22Rv1 (cell line): ENCODE measurements around the gene NFATC3.

Experiments
- H3K27ac ChIP-seq: fragments of 450-650 bp; 2 replicates; pipeline ENCODE4 v1.5.1; 2017
- CTCF ChIP-seq: fragments of 450-650 bp; IDR thresholded peaks from 2 replicates; pipeline ENCODE4 v1.5.1; 2017; ENCODE audit warnings: mild to moderate bottlenecking
- ZFX ChIP-seq: fragments of 450-650 bp; IDR thresholded peaks from 2 replicates; pipeline ENCODE4 v1.6.1; 2017; ENCODE audit warnings: antibody characterized with exemption, borderline replicate concordance

NFATC3 gene

DNA sequence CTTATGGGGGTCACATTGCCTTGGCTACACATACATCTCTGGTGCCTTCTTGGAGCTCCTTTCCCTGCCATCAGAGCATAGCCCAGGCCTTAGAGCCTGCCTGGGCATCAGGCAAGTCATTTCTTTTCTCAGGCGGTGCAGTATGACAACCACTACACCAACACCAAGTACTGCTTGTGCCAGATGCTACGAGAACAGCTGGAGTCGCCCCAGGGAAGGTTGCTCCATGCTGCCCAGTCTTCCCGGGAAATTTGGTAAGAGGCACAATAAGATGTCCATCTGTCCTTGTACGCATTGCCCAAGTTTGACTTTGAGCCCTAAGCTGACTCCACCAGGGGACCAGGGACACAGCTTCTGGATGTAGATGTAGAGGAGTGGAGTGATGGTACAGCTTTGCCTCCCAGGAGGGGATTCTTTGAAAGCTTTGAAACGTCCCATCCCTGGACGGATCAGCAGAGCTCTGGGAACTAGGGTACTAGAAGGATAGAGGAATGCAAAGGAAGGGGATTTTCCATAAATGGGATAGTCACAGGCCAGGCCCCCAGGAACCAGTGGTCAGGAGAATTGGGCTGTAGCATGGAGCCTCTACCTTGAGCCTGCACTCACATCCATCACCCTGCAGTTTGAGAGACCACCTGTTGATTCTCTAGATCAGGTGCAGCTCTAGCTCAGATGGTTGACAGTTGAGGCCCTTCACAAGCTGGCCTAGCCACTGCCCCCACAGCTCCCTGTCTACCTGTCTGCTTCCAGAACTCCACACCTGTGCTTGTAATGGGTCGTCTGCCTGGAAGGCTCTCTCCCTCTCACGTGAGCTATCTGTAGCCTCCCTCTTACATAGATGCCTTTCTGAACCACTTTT lies 11.0 kb upstream of the NFATC3 start:
- TF ChIP-seq ZFX (no peak), CTCF (no peak)
- H3K27ac ChIP-seq: no peak overlapping the region

DNA sequence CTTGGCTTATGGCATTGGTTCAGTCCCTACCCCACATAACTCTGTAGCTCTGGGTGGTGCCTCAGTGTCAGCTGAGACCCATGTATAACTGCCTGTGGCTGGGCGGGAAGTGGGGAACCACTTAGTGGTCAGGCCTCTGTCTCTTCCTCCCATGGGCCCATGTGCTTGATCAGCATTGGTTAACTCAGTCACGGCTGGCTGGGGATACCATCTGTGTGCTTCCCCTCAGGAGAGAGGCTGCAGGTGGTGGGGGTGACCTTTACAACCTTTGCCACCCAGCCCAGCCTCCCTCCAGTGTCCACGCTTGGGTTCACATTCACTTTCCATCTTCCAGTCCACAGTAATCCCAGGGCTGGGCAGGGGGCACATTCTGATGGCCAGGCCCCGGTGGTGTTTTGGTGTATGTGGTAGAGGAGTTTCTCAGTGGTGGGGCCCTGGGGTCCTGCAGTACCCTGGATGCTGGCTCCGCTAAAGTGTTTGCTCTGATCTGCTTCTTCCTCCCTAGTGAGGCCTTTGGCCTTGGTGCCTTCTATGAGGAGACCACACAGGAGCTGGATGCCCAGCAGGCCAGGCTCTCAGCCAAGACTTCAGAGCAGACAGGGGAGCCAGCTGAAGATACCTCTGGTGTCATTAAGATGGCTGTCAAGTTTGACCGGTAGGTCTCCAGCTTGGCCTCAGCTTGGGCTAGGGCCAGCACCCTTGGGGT lies 10.2 kb upstream of the NFATC3 start:
- TF ChIP-seq ZFX (no peak), CTCF (no peak)
- H3K27ac ChIP-seq: no peak overlapping the region

GRCh38 chr16:68075980-68076379 lies 9.2 kb upstream of the NFATC3 start:
- H3K27ac ChIP-seq: no peak overlapping the region

DNA sequence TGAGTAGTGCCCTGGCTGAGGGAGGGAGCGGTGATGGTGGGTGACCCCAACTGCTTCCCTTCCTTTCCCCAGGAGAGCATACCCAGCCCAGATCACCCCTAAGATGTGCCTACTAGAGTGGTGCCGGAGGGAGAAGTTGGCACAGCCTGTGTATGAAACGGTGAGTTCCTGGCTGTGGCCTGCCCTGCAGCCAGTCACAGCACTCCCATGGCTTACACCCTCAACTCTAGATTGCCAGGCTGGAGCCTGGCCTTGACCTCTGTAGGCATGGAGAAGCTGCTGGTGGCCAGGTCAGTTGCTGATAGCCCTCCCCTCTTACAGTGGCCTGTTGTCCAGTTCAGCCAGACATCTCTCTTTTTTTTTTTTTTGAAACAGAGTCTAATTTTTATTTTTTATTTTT lies 8.6 kb upstream of the NFATC3 start:
- no peak overlapping the region for H3K27ac ChIP-seq

More at GRCh38 chr16:68075980-68076379, 9.2 kb upstream of the NFATC3 start:
- no peak for TF ChIP-seq CTCF
- no peak for TF ChIP-seq ZFX

GRCh38 chr16:68077866-68078700 lies 7.1 kb upstream of the NFATC3 start:
- TF ChIP-seq ZFX: no peak
- H3K27ac ChIP-seq: no peak overlapping the region

More for the DNA sequence above, 8.6 kb upstream of the NFATC3 start:
- no peak for TF ChIP-seq ZFX
- no peak for TF ChIP-seq CTCF

- TF ChIP-seq ZFX: no peak
- no peak for TF ChIP-seq CTCF
- no peak overlapping the region for H3K27ac ChIP-seq
Observed at GRCh38 chr16:68078701-68079375, 6.3 kb upstream of the NFATC3 start.

DNA sequence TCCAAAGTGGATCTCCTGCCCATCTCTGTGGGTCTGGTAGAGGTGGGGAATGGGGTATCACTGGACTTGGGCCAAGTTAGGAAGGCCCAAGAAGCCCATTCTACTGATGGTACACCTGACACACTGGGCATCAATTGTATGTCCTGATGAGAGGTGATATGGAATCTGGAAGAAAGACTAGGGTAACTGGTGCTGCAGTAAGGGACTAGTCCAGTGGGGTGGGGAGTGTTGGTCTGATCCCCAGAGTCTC lies 5.9 kb upstream of the NFATC3 start:
- TF ChIP-seq ZFX (no peak), CTCF (no peak)
- no peak overlapping the region for H3K27ac ChIP-seq
